ENCODE measurements around the gene MSS51.

DNA sequence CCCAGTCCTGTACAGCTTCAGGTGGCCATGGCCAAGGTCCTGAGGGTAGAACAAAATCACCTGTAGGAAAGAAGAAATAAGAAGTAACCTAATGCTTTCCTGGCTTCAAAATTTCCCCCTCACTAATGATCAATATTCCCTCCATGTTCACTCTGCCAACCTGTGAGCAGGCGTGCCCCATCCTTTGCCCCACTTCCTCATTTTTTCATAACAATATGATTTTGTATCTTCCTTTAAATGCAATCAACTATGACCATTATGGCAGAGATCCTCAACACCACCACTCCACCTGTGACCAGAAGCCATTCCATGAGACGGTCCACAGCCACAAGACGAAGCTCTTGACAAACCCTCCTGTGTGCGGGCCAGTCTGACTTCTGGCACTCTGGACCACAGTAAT lies 7.0 kb downstream of the MSS51 start:
- TF ChIP-seq, protein P1, sequence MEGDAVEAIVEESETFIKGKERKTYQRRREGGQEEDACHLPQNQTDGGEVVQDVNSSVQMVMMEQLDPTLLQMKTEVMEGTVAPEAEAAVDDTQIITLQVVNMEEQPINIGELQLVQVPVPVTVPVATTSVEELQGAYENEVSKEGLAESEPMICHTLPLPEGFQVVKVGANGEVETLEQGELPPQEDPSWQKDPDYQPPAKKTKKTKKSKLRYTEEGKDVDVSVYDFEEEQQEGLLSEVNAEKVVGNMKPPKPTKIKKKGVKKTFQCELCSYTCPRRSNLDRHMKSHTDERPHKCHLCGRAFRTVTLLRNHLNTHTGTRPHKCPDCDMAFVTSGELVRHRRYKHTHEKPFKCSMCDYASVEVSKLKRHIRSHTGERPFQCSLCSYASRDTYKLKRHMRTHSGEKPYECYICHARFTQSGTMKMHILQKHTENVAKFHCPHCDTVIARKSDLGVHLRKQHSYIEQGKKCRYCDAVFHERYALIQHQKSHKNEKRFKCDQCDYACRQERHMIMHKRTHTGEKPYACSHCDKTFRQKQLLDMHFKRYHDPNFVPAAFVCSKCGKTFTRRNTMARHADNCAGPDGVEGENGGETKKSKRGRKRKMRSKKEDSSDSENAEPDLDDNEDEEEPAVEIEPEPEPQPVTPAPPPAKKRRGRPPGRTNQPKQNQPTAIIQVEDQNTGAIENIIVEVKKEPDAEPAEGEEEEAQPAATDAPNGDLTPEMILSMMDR (IDR thresholded peaks at IDR 0.05) = no peak
- TF ChIP-seq POLR2A (IDR thresholded peaks at IDR 0.05) (no peak), POLR2AphosphoS5 (IDR thresholded peaks at IDR 0.05) (no peak)
